CD14-positive monocyte (primary cell): ENCODE measurements around the gene SERP2. TPM values are rescaled to one million over a fixed set of nuclear protein-coding genes. Genes with fewer than 3 reads are reported as not detected.

Experiments used
- DNase-seq, 3 donors: peaks; one replicate each; pipeline ENCODE4 v3.0.0-alpha.2; 2011 to 2022
- H2AFZ ChIP-seq: 2 replicates; pipeline ENCODE4 v1.6.0; 2012; ENCODE audit warnings: mild to moderate bottlenecking, low read depth, low read length, inconsistent platforms; ENCODE audit not compliant: insufficient read depth, poor library complexity, severe bottlenecking
- H3K27ac ChIP-seq, 2 donors: 1 replicate in 1 of 2; 2 replicates in 1 of 2; pipeline ENCODE4 v1.5.1; 2012 to 2013; ENCODE audit warnings: low read length in 2 of 2, control low read depth in 1 of 2, inconsistent platforms in 1 of 2, low read depth in 1 of 2, mild to moderate bottlenecking in 1 of 2
- H3K27me3 ChIP-seq, 2 donors: one replicate each; pipeline versions ENCODE4 v1.6.0 to v1.6.1; 2011 to 2013; ENCODE audit warnings: low read length in 2 of 2; ENCODE audit not compliant: control insufficient read depth in 2 of 2, insufficient read depth in 2 of 2
- H3K36me3 ChIP-seq, 2 donors: replicated peaks in 1 of 2; 1 replicate in 1 of 2; 2 replicates in 1 of 2; pipeline versions ENCODE4 v1.5.1 to v1.6.1; 2012 to 2013; ENCODE audit warnings: low read length in 2 of 2, control low read depth in 1 of 2, inconsistent platforms in 1 of 2, mild to moderate bottlenecking in 1 of 2; ENCODE audit not compliant: insufficient read depth in 2 of 2, control insufficient read depth in 1 of 2
- H3K4me1 ChIP-seq, 2 donors: 1 replicate in 1 of 2; 2 replicates in 1 of 2; pipeline versions ENCODE4 v1.5.1 to v1.6.1; 2012 to 2013; ENCODE audit warnings: low read length in 2 of 2, control low read depth in 1 of 2, inconsistent platforms in 1 of 2, mild to moderate bottlenecking in 1 of 2, moderate library complexity in 1 of 2; ENCODE audit not compliant: insufficient read depth in 2 of 2, control insufficient read depth in 1 of 2
- H3K4me2 ChIP-seq: replicated peaks from 2 replicates; pipeline ENCODE3; 2012; ENCODE audit warnings: low read length, moderate library complexity, mild to moderate bottlenecking; ENCODE audit not compliant: poor library complexity, severe bottlenecking; ENCODE audit errors: extremely low read depth
- H3K4me3 ChIP-seq, 3 experiments: fragments of 200-600 bp in 1 of 3; sonication (generic) in 1 of 3; replicated peaks in 1 of 3; 1 replicate in 2 of 3; 2 replicates in 1 of 3; pipeline ENCODE4 v1.5.1; 2011 to 2013; ENCODE audit warnings: low read length in 3 of 3, mild to moderate bottlenecking in 3 of 3, control low read depth in 2 of 3, low read depth in 2 of 3, inconsistent platforms in 1 of 3, moderate library complexity in 1 of 3
- H3K79me2 ChIP-seq: 2 replicates; pipeline ENCODE4 v1.6.0; 2012; ENCODE audit warnings: mild to moderate bottlenecking, control low read depth, inconsistent platforms, low read length, moderate library complexity; ENCODE audit not compliant: insufficient read depth
- H3K9ac ChIP-seq: 2 replicates; pipeline ENCODE4 v1.6.0; 2017; ENCODE audit warnings: low read length, mild to moderate bottlenecking; ENCODE audit not compliant: insufficient read depth, poor library complexity, severe bottlenecking
- H3K9me3 ChIP-seq, 2 donors: replicated peaks in 1 of 2; 1 replicate in 1 of 2; 2 replicates in 1 of 2; pipeline versions ENCODE4 v1.5.1 to v1.6.1; 2012 to 2013; ENCODE audit warnings: low read length in 2 of 2, control low read depth in 1 of 2; ENCODE audit not compliant: control insufficient read depth in 1 of 2, insufficient read depth in 1 of 2
- H4K20me1 ChIP-seq: 2 replicates; pipeline ENCODE4 v1.6.0; 2012; ENCODE audit warnings: mild to moderate bottlenecking, low read length, control low read depth, moderate library complexity; ENCODE audit not compliant: insufficient read depth
- H3K27ac Mint-ChIP-seq, 7 donors: one replicate each; pipeline ENCODE4 v1.8.0; 2020; ENCODE audit warnings: mild to moderate bottlenecking in 7 of 7, mixed read lengths in 7 of 7, moderate library complexity in 6 of 7, inconsistent platforms in 2 of 7
- H3K27me3 Mint-ChIP-seq, 3 donors: one replicate each; pipeline ENCODE4 v1.8.0; 2021 to 2022; ENCODE audit warnings: low read depth in 3 of 3, mild to moderate bottlenecking in 3 of 3, mixed read lengths in 3 of 3, moderate library complexity in 3 of 3, inconsistent platforms in 1 of 3
- H3K36me3 Mint-ChIP-seq, 2 donors: one replicate each; pipeline ENCODE4 v1.8.0; 2020; ENCODE audit warnings: mixed read lengths in 2 of 2, inconsistent platforms in 1 of 2, mild to moderate bottlenecking in 1 of 2
- H3K4me1 Mint-ChIP-seq: one replicate; pipeline ENCODE4 v1.8.0; 2020; ENCODE audit warnings: mild to moderate bottlenecking, mixed read lengths
- H3K4me3 Mint-ChIP-seq, 2 donors: one replicate each; pipeline ENCODE4 v1.8.0; 2020; ENCODE audit warnings: mild to moderate bottlenecking in 2 of 2, mixed read lengths in 2 of 2, moderate library complexity in 1 of 2
- H3K9me3 Mint-ChIP-seq, 7 donors: one replicate each; pipeline ENCODE4 v1.8.0; 2020 to 2022; ENCODE audit warnings: mixed read lengths in 7 of 7, mild to moderate bottlenecking in 6 of 7, moderate library complexity in 6 of 7, inconsistent platforms in 2 of 7
- WGBS: methylation state at CpG from one replicate; pipeline ENCODE4 v1.1.5; 2013; ENCODE audit warnings: missing lambda C conversion rate; ENCODE audit not compliant: insufficient coverage; 5-methylcytosine and 5-hydroxymethylcytosine counted together
- intact Hi-C, 2 donors: fragments of 100-400 bp; cut with micrococcal nuclease; formaldehyde crosslinking; loops; one replicate each; pipeline versions ENCODE4 v1.15.0 to v1.15.1; 2023
- polyA plus RNA-seq, 3 donors: library from polyadenylated mRNA; depleted of rRNA in 1 of 3; unstranded in 2 of 3; stranded (reverse) in 1 of 3; fragments of 300-500 nt in 2 of 3; fragments of >200 nt in 1 of 3; fragmentation: Illumina TruSeq in 2 of 3; gene quantifications; 1 replicate in 2 of 3; 2 replicates in 1 of 3; pipeline ENCODE4 v1.2.3, GENCODE V29; 2012 to 2021
- TF ChIP-seq, protein P1 (sequence below): fragments of 200-600 bp; IDR thresholded peaks from one replicate; pipeline ENCODE4 v1.8.0; 2022; ENCODE audit warnings: antibody characterized with exemption, mild to moderate bottlenecking

SERP2 gene
- polyA plus RNA-seq, 3 donors = not detected

DNA sequence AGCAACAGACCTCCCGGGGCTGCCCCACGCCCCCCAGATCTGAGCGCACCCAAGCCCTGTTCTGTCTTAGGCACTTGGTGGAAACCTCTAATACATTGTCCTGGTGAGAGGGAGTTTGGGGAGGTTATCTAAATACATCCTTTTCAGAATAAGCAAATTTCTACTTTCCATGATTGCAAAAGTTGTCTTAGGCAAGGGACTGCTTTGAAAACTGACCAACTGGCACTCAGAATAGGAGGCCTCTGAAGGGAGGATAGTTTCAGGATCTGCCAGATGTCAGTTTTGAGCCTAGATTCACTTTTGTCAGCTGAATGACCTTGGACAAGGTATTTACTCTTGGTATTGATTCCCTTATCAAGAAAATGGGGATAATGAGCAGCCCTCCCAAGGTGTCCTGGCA, 11.8 kb downstream of the SERP2 start:
- Histone ChIP-seq H4K20me1 (no peaks in the 10 kb centered on the region), H3K4me3 (no peak overlapping the region), H3K36me3 (no peaks in the 10 kb centered on the region), H3K9me3 (no peaks in the 10 kb centered on the region), H2AFZ (no peak overlapping the region), H3K79me2 (no peaks in the 10 kb centered on the region), H3K4me2 (no peak overlapping the region), H3K4me1 (no peaks in the 10 kb centered on the region), H3K27me3 (no peaks in the 10 kb centered on the region), H3K9ac (no peak overlapping the region), H3K27ac (no peak overlapping the region)
- Mint-ChIP-seq H3K9me3 (no peaks in the 10 kb centered on the region), H3K27ac (no peak overlapping the region), H3K4me3 (no peak overlapping the region), H3K36me3 (no peaks in the 10 kb centered on the region), H3K4me1 (peaks cover 15% of the 10 kb centered on the region), H3K27me3 (peaks cover 3 to 5% (median 4%) of the 10 kb centered on the region in 3 donors)
- WGBS = no CpG with 5 or more reads among the region's 3 CpGs
- DNase-seq = no peak
- intact Hi-C loops = no loop called here
- TF ChIP-seq, protein P1, sequence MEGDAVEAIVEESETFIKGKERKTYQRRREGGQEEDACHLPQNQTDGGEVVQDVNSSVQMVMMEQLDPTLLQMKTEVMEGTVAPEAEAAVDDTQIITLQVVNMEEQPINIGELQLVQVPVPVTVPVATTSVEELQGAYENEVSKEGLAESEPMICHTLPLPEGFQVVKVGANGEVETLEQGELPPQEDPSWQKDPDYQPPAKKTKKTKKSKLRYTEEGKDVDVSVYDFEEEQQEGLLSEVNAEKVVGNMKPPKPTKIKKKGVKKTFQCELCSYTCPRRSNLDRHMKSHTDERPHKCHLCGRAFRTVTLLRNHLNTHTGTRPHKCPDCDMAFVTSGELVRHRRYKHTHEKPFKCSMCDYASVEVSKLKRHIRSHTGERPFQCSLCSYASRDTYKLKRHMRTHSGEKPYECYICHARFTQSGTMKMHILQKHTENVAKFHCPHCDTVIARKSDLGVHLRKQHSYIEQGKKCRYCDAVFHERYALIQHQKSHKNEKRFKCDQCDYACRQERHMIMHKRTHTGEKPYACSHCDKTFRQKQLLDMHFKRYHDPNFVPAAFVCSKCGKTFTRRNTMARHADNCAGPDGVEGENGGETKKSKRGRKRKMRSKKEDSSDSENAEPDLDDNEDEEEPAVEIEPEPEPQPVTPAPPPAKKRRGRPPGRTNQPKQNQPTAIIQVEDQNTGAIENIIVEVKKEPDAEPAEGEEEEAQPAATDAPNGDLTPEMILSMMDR = no peak

DNA sequence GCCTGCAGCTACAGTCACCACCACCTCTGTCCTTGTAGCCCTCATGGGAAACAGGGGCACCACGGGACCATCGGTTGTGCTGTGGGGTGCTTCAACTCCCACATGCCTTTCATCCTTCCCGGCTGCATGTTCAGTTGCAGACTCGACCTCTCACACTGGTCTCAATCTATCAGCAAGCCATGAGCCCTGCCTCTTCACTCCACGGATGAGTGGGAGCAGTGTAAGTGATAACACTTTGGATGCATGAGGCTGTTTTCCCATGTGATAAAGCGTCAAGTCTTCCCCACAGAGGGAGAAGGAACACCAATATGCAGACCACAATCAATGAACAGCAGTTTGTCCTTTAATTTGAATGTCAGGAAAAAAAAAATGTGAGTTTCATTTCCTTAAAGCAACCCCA, 12.2 kb downstream of the SERP2 start:
- TF ChIP-seq, protein P1 = no peak
- H3K9me3 ChIP-seq = no peaks in the 10 kb centered on the region
- WGBS = no CpG with 5 or more reads among the region's 6 CpGs

More for the DNA sequence above, 12.2 kb downstream of the SERP2 start:
- Histone ChIP-seq H3K79me2 (no peaks in the 10 kb centered on the region), H2AFZ (no peak overlapping the region), H3K4me2 (no peak overlapping the region), H3K36me3 (no peaks in the 10 kb centered on the region), H3K27me3 (no peaks in the 10 kb centered on the region), H3K4me3 (no peak overlapping the region), H3K27ac (no peak overlapping the region), H4K20me1 (no peaks in the 10 kb centered on the region), H3K9ac (no peak overlapping the region), H3K4me1 (no peaks in the 10 kb centered on the region)
- H3K27me3 Mint-ChIP-seq = peaks cover 3 to 5% (median 4%) of the 10 kb centered on the region in 3 donors
- no peak overlapping the region for H3K4me3 Mint-ChIP-seq
- intact Hi-C loops = no loop called here
- peaks cover 15% of the 10 kb centered on the region for H3K4me1 Mint-ChIP-seq
- H3K9me3 Mint-ChIP-seq = no peaks in the 10 kb centered on the region
- no peak for DNase-seq
- peak overlapping the region in 1 of 7 donors; percentile 73 for H3K27ac Mint-ChIP-seq
- H3K36me3 Mint-ChIP-seq = no peaks in the 10 kb centered on the region
